NCI-H128 (cell line): ENCODE results near the gene DNAJB6.
"Not testable (repeated sequence)": the region's sequence is repeated elsewhere in the genome, so short reads cannot be mapped to it uniquely, and the experiment has no call there.

Source experiments
- DNase-seq: peaks from one replicate; lab custom pipeline; 2025; ENCODE audit not compliant: unreplicated experiment; lab: John Stamatoyannopoulos, UW

Gene DNAJB6

GRCh38 chr7:157438121-157439025 lies 101.6 kb downstream of the DNAJB6 start:
- DNase-seq: no peak

GRCh38 chr7:157439149-157439548 lies 102.3 kb downstream of the DNAJB6 start:
- DNase-seq: no peak

- no peak for DNase-seq
These were observed 103.0 kb downstream of the DNAJB6 start for GRCh38 chr7:157439761-157440160.

- DNase-seq: no peak
These were observed 103.7 kb downstream of the DNAJB6 start for GRCh38 chr7:157440346-157441022.

- DNase-seq: no peak
These were observed 104.2 kb downstream of the DNAJB6 start for GRCh38 chr7:157441023-157441399.

- no peak for DNase-seq
These were observed 105.7 kb downstream of the DNAJB6 start for GRCh38 chr7:157442456-157442855.

- no peak for DNase-seq
These were observed 106.4 kb downstream of the DNAJB6 start for GRCh38 chr7:157442993-157443831.

GRCh38 chr7:157444011-157444842 lies 107.4 kb downstream of the DNAJB6 start:
- no peak for DNase-seq

- DNase-seq: no peak
These were observed 108.0 kb downstream of the DNAJB6 start for GRCh38 chr7:157444843-157445135.

GRCh38 chr7:157445246-157445955 lies 108.6 kb downstream of the DNAJB6 start:
- no peak for DNase-seq

GRCh38 chr7:157445956-157446295 lies 109.1 kb downstream of the DNAJB6 start:
- DNase-seq: no peak

GRCh38 chr7:157446322-157446721 lies 109.5 kb downstream of the DNAJB6 start:
- DNase-seq: no peak

- DNase-seq: not testable (repeated sequence)
These were observed 117.2 kb downstream of the DNAJB6 start for GRCh38 chr7:157454003-157454402.

- DNase-seq: no peak
These were observed 120.8 kb downstream of the DNAJB6 start for GRCh38 chr7:157457355-157458253.

GRCh38 chr7:157458254-157458633 lies 121.4 kb downstream of the DNAJB6 start:
- DNase-seq: no peak

- no peak for DNase-seq
These were observed 123.2 kb downstream of the DNAJB6 start for GRCh38 chr7:157459966-157460365.

GRCh38 chr7:157460721-157461120 lies 123.9 kb downstream of the DNAJB6 start:
- no peak for DNase-seq

- no peak for DNase-seq
These were observed 125.0 kb downstream of the DNAJB6 start for GRCh38 chr7:157461573-157462418.
